Cardiac fibroblast (primary cell): ENCODE data around the gene ATG2A.
A peak's percentile ranks its signal among the peaks of the same experiment; 100 is the strongest.

Experiments
- DNase-seq, 2 donors: peaks; one replicate each; pipeline versions ENCODE4 v3.0.0 to v3.0.0-alpha.2; 2010; ENCODE audit warnings: low read depth in 2 of 2
- H3K4me3 ChIP-seq, 2 donors: replicated peaks in 1 of 2; 1 replicate in 1 of 2; 2 replicates in 1 of 2; pipeline ENCODE4 v1.5.1; 2011; ENCODE audit warnings: low read depth in 2 of 2, low read length in 2 of 2, mild to moderate bottlenecking in 2 of 2, moderate library complexity in 1 of 2
- CTCF ChIP-seq: IDR thresholded peaks from one replicate; pipeline ENCODE4 v1.5.1; 2011; ENCODE audit warnings: low read depth, mild to moderate bottlenecking, low read length, inconsistent platforms

The ATG2A gene

GRCh38 chr11:64924910-64925284 lies 7.9 kb upstream of the ATG2A start:
- TF ChIP-seq CTCF: no peak
- H3K4me3 ChIP-seq: peak overlapping the region; percentile 89 to 93
- peak; percentile 13 for DNase-seq

- TF ChIP-seq CTCF: no peak
- peak within 1 kb of the TSS; percentile 89 to 93 for H3K4me3 ChIP-seq
- peak; percentile 95 to 96 for DNase-seq
These were observed 7.2 kb upstream of the ATG2A start, which contains the start of gene PPP2R5B for GRCh38 chr11:64923944-64924909. PPP2R5B (plus strand) TSS chr11:64924689; CDS start chr11:64925735, 1,046 bp downstream.

GRCh38 chr11:64923151-64923661 lies 6.2 kb upstream of the ATG2A start:
- H3K4me3 ChIP-seq: no peak overlapping the region
- no peak for DNase-seq
- no peak for TF ChIP-seq CTCF

- no peak for DNase-seq
- no peak overlapping the region for H3K4me3 ChIP-seq
- no peak for TF ChIP-seq CTCF
These were observed 4.4 kb upstream of the ATG2A start for GRCh38 chr11:64921384-64921783.

GRCh38 chr11:64920124-64920523 lies 3.1 kb upstream of the ATG2A start:
- H3K4me3 ChIP-seq: no peak overlapping the region
- no peak for TF ChIP-seq CTCF
- no peak for DNase-seq

GRCh38 chr11:64919627-64920026 lies 2.6 kb upstream of the ATG2A start:
- no peak overlapping the region for H3K4me3 ChIP-seq
- no peak for TF ChIP-seq CTCF
- DNase-seq: no peak
